ENCODE results near the gene HOXB7.
A peak's percentile ranks its signal among the peaks of the same experiment; 100 is the strongest.

The HOXB7 gene

DNA sequence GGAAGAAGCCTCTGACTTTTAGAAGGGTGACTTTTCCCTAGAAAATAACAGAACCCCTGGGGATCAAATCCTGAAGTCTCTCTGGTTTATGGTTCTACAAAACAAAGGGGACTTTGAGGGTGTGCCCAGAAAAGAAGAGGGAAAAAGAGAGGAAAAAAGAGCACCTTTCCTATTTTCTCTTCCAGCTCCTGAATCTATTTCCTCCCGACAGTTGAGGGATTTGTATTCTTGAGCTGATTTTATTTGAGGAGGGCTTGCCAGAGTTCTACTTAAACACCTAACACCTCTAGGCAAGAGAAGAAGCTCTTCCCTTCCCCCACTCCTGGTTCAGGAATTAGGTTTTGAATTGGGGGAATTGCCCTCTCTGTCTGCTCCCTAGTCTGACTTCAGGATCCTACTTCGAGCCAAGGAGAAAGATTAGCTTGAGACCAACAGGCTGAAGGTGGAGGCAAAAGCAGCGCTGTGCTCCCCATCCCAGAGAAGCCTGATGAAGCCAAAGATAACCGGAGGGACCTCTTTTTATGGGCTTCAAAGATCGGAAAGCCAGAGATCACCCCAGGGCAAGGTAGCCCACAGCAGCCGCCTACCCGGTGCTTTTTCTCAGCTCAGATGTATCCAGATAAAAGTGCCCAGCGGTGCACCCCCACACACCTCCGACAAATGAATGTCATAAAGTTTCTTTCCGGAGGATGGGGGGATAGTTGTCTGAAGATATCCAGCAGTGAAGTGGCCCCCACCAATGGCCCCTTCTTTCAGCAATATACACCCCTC lies 21.6 kb downstream of the HOXB7 start:
- no peak for TF ChIP-seq ELF4 (IDR thresholded peaks at IDR 0.05)
- TF ChIP-seq FOXA1 (IDR thresholded peaks at IDR 0.05): no peak
- no peak for TF ChIP-seq LEF1 (IDR thresholded peaks at IDR 0.05; ENCODE audit: borderline replicate concordance)
- TF ChIP-seq NFRKB (IDR thresholded peaks at IDR 0.05): no peak
- TF ChIP-seq SUZ12 (IDR thresholded peaks at IDR 0.05): no peak
- no peak for TF ChIP-seq BHLHE40 (IDR thresholded peaks at IDR 0.05; ENCODE audit: borderline replicate concordance)
- TF ChIP-seq TARDBP (IDR thresholded peaks at IDR 0.05): no peak
- TF ChIP-seq ZNF384 (IDR thresholded peaks at IDR 0.05): no peak
- TF ChIP-seq HDGF (IDR thresholded peaks at IDR 0.05; ENCODE audit: borderline replicate concordance): no peak
- TF ChIP-seq, protein P1, sequence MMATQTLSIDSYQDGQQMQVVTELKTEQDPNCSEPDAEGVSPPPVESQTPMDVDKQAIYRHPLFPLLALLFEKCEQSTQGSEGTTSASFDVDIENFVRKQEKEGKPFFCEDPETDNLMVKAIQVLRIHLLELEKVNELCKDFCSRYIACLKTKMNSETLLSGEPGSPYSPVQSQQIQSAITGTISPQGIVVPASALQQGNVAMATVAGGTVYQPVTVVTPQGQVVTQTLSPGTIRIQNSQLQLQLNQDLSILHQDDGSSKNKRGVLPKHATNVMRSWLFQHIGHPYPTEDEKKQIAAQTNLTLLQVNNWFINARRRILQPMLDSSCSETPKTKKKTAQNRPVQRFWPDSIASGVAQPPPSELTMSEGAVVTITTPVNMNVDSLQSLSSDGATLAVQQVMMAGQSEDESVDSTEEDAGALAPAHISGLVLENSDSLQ (IDR thresholded peaks at IDR 0.05): no peak
- no peak for TF ChIP-seq FOXM1 (IDR thresholded peaks at IDR 0.05; ENCODE audit: borderline replicate concordance)
- TF ChIP-seq FOXK2 (IDR thresholded peaks at IDR 0.05): no peak
- DNase-seq (ENCODE audit: extremely low spot score): no peak
- CTCF ChIA-PET: interaction anchor here (0.5 to 1.8 kb wide), 5 partner anchors 10 to 328 kb away, joined by 3 to 5 read pairs (median 4); no protein-coding TSS in a partner anchor
- POLR2A ChIA-PET: interaction anchor here (0.7 to 5.9 kb wide), 13 partner anchors 9 to 335 kb away, joined by 3 to 25 read pairs (median 7); partner anchors contain the start of genes HOXB4 and HOXB7

GRCh38 chr17:48588528-48588927 lies 22.3 kb downstream of the HOXB7 start:
- DNase-seq (ENCODE audit: extremely low spot score): no peak
- CTCF ChIA-PET: interaction anchor here (0.5 to 2.2 kb wide), 8 partner anchors 11 to 328 kb away, joined by 3 to 9 read pairs (median 4); no protein-coding TSS in a partner anchor
- POLR2A ChIA-PET: interaction anchor here (1.0 to 5.9 kb wide), 13 partner anchors 10 to 253 kb away, joined by 3 to 25 read pairs (median 7); partner anchors contain the start of genes HOXB4 and HOXB7
- TF ChIP-seq BHLHE40 (IDR thresholded peaks at IDR 0.05; ENCODE audit: borderline replicate concordance): no peak
- TF ChIP-seq, protein P1 (IDR thresholded peaks at IDR 0.05): no peak
- no peak for TF ChIP-seq SUZ12 (IDR thresholded peaks at IDR 0.05)
- TF ChIP-seq LEF1 (IDR thresholded peaks at IDR 0.05; ENCODE audit: borderline replicate concordance): no peak

DNA sequence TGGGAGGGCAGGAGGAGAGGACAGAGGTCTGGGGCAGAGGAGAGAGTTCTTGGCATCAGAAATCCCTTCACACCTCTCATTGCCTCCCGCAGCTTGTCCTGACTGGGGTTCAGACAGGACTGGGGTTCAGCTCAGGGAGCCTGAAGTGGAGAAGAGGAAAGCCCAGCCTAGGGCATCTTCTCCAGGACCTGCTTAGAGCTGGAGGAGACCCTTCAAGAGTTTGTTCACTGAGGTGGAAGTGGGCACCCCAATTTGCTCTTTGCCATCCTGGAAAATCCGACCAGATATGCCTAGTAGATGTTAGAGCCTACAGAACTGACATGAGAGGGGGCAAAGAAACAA lies 22.8 kb downstream of the HOXB7 start:
- ChIA-PET CTCF (interaction anchor here (0.6 to 2.2 kb wide), 16 partner anchors 13 to 326 kb away, joined by 3 to 9 read pairs (median 4); partner anchors contain the start of gene HOXB8), POLR2A (interaction anchor here (0.8 to 5.9 kb wide), 16 partner anchors 10 to 251 kb away, joined by 3 to 25 read pairs (median 6); partner anchors contain the start of genes HOXB4 and HOXB7)
- DNase-seq (ENCODE audit: extremely low spot score): no peak
- TF ChIP-seq ARNT (IDR thresholded peaks at IDR 0.05): no peak
- TF ChIP-seq TARDBP (IDR thresholded peaks at IDR 0.05): no peak
- no peak for TF ChIP-seq CTBP1 (IDR thresholded peaks at IDR 0.05; ENCODE audit: borderline replicate concordance)

DNA sequence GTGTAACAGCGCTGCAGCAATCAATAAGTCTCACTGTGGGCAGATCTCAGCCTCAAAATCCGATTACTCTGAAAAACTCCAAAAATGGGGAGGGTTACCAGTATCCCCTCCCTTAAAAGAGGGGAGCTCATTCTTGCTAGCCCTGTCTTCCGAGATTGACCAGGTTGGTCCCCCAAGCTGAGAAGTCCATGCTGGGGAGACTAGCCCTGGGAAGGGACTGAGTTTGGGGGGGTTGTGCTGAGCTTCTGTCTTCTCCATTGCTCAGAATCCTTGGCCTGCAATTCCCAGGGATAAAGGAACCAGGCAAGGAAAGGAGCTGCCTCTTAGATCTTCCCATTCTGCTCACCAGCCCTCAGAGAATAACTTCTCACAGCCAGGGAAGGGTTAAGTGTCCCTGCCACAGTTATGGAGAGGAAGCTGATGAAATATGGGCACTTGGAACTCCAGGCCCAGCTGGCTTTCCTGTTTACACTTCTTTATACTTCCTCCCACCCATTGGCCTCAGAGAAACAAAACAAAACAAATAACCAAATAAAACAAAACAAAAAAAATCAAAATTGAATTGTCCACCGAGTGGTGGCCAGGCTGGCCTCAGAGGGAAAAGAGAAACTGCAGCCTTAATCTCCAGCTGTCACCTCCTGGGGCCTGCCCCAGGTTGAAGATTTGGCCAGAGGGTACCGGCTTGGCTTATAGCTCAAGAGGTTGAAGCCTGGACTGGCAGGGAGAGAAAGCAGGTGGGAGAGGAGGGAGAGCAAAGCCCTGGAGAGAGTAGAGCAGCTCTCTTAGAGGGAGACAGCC lies 23.3 kb downstream of the HOXB7 start:
- ChIA-PET CTCF (interaction anchor here (0.6 to 2.2 kb wide), 17 partner anchors 13 to 440 kb away, joined by 3 to 9 read pairs (median 4); partner anchors contain the start of gene HOXB8), POLR2A (interaction anchor here (0.7 to 5.9 kb wide), 15 partner anchors 10 to 251 kb away, joined by 3 to 25 read pairs (median 5); partner anchors contain the start of genes HOXB4 and HOXB7)
- DNase-seq (ENCODE audit: extremely low spot score): no peak
- TF ChIP-seq FOXM1 (IDR thresholded peaks at IDR 0.05; ENCODE audit: borderline replicate concordance) (no peak), FOXA1 (IDR thresholded peaks at IDR 0.05) (no peak), BHLHE40 (IDR thresholded peaks at IDR 0.05; ENCODE audit: borderline replicate concordance) (no peak), CTBP1 (IDR thresholded peaks at IDR 0.05; ENCODE audit: borderline replicate concordance) (peak; percentile 59; the same call in 1 of the 2 replicates), SUZ12 (IDR thresholded peaks at IDR 0.05) (no peak), FOXK2 (IDR thresholded peaks at IDR 0.05) (no peak)
- TF ChIP-seq, protein P1 (IDR thresholded peaks at IDR 0.05): peak; percentile 96

DNA sequence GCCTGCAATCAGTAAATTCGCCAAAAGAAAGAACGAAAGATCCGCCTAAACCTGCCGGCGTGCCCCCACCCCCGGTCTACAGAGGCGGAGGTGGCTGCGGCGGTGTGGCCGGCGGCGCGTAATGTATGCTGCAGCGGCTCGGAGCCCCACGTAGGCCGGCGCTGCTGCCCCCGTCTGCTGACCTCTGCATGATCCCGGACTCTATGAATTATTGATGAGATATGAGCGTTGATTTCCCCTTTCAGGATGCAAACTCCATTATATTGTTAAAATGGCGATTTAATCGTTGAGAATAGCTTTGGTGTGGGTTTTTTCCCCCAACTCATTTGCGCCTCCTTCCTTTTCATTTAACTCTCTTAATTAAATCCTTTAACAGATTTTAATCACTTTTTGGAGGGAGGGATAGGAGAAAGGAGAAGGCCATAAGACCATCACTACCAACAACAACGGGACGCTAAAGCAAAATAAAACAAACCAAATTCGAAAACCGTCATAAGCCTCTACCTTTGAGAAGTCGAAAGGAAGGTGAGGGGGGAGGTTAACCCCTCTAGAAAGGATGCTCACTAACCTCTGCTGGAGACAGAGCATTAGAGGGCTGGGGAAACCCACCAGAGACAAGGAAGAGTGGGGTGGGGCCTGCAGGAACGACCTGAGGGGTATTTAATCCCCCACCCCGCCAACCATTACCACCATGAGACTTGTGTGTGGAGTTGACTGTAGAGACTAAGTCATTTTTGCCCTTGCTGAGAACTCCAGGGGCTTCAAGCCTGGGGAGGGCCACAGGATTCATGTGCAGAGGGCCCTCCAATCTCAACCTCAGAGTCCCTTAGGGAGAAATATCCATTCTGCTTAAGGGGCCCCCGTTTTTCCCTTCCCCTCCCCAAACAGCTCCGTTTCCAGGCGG lies 24.2 kb downstream of the HOXB7 start:
- DNase-seq (ENCODE audit: extremely low spot score): no peak
- POLR2A ChIA-PET: interaction anchor here (0.7 to 5.9 kb wide), 11 partner anchors 13 to 250 kb away, joined by 3 to 25 read pairs (median 5); partner anchors contain the start of gene HOXB7
- CTCF ChIA-PET: interaction anchor here (0.6 to 2.2 kb wide), 8 partner anchors 14 to 251 kb away, joined by 3 to 9 read pairs (median 6); no protein-coding TSS in a partner anchor
- no peak for TF ChIP-seq ZNF384 (IDR thresholded peaks at IDR 0.05)
- TF ChIP-seq BHLHE40 (IDR thresholded peaks at IDR 0.05; ENCODE audit: borderline replicate concordance): no peak
- TF ChIP-seq NFRKB (IDR thresholded peaks at IDR 0.05): no peak

Measured in HEK293T (cell line).